GM12872 (cell line): Measurements from ENCODE around the gene MYOG.

Experiments
- CTCF ChIP-seq: IDR thresholded peaks from 3 replicates; pipeline ENCODE4 v1.5.1; 2011; ENCODE audit warnings: low read depth, mild to moderate bottlenecking, low read length, moderate library complexity; ENCODE audit not compliant: insufficient read depth

MYOG gene

GRCh38 chr1:203036537-203036936 lies 49.3 kb downstream of the MYOG start:
- no peak for TF ChIP-seq CTCF

- TF ChIP-seq CTCF = no peak
These were observed 49.7 kb downstream of the MYOG start for GRCh38 chr1:203036135-203036534.

GRCh38 chr1:203035111-203036000 lies 50.5 kb downstream of the MYOG start:
- TF ChIP-seq CTCF = no peak

- TF ChIP-seq CTCF = no peak
These were observed 51.2 kb downstream of the MYOG start for GRCh38 chr1:203034422-203035110.

GRCh38 chr1:203033917-203034316 lies 51.9 kb downstream of the MYOG start:
- TF ChIP-seq CTCF = no peak

GRCh38 chr1:203033287-203033686 lies 52.5 kb downstream of the MYOG start:
- no peak for TF ChIP-seq CTCF
